Loucy (cell line): Measurements from ENCODE around the gene SLC33A1.

Source experiments
- H2AFZ ChIP-seq: fragments of 200-600 bp; sonication (generic); 2 replicates; pipeline ENCODE4 v1.6.0; 2016; ENCODE audit warnings: antibody characterized with exemption, mild to moderate bottlenecking, low read length, moderate library complexity
- H3F3A ChIP-seq: fragments of 200-600 bp; 2 replicates; pipeline ENCODE4 v1.6.0; 2016; ENCODE audit warnings: antibody characterized with exemption, low read depth, mild to moderate bottlenecking
- H3K27me3 ChIP-seq: fragments of 200-600 bp; sonication (generic); 2 replicates; pipeline ENCODE4 v1.6.1; 2014; ENCODE audit warnings: low read length, mild to moderate bottlenecking; ENCODE audit not compliant: insufficient read depth, poor library complexity, severe bottlenecking
- H3K36me3 ChIP-seq: fragments of 200-600 bp; sonication (generic); 2 replicates; pipeline ENCODE4 v1.6.1; 2016; ENCODE audit warnings: low read length; ENCODE audit not compliant: insufficient read depth
- H3K4me1 ChIP-seq: fragments of 200-600 bp; sonication (generic); 2 replicates; pipeline ENCODE4 v1.5.1; 2014; ENCODE audit warnings: low read length, mild to moderate bottlenecking; ENCODE audit not compliant: insufficient read depth, poor library complexity, severe bottlenecking
- H3K4me2 ChIP-seq: fragments of 200-600 bp; sonication (generic); 2 replicates; pipeline ENCODE4 v1.6.0; 2014; ENCODE audit warnings: antibody characterized with exemption, low read length, low read depth, mild to moderate bottlenecking; ENCODE audit not compliant: poor library complexity, severe bottlenecking
- H3K4me3 ChIP-seq: fragments of 200-600 bp; sonication (generic); 2 replicates; pipeline ENCODE4 v1.5.1; 2014; ENCODE audit warnings: low read length, mild to moderate bottlenecking, mixed read lengths; ENCODE audit not compliant: poor library complexity, severe bottlenecking
- H3K79me2 ChIP-seq: fragments of 200-600 bp; sonication (generic); 2 replicates; pipeline ENCODE4 v1.6.1; 2014; ENCODE audit warnings: low read length; ENCODE audit not compliant: insufficient read depth
- H3K9ac ChIP-seq: fragments of 200-600 bp; sonication (generic); 2 replicates; pipeline ENCODE4 v1.6.0; 2014; ENCODE audit warnings: mild to moderate bottlenecking, low read depth, low read length, moderate library complexity; ENCODE audit not compliant: poor library complexity, severe bottlenecking
- H3K9me2 ChIP-seq: fragments of 200-600 bp; sonication (generic); replicated peaks from 2 replicates; pipeline ENCODE4 v1.6.1; 2016; ENCODE audit warnings: low read depth, low read length, mixed read lengths
- H3K9me3 ChIP-seq: fragments of 200-600 bp; sonication (generic); 2 replicates; pipeline ENCODE4 v1.6.1; 2014; ENCODE audit warnings: mild to moderate bottlenecking, antibody characterized with exemption, low read length, low read depth; ENCODE audit not compliant: insufficient read depth
- H4K20me1 ChIP-seq: fragments of 200-600 bp; sonication (generic); 2 replicates; pipeline ENCODE4 v1.6.0; 2014; ENCODE audit warnings: antibody characterized with exemption, low read length, mild to moderate bottlenecking; ENCODE audit not compliant: insufficient read depth, poor library complexity, severe bottlenecking
- CTCF ChIP-seq: fragments of 200-600 bp; sonication (generic); conservative IDR thresholded peaks from 2 replicates; pipeline ENCODE4 v1.5.1; 2014; ENCODE audit warnings: mild to moderate bottlenecking, antibody characterized with exemption, low read length
- EZH2phosphoT487 ChIP-seq: fragments of 200-600 bp; IDR thresholded peaks from 2 replicates; pipeline ENCODE4 v1.6.1; 2018; ENCODE audit warnings: antibody characterized with exemption, mild to moderate bottlenecking, moderate library complexity, borderline replicate concordance

SLC33A1 gene

DNA sequence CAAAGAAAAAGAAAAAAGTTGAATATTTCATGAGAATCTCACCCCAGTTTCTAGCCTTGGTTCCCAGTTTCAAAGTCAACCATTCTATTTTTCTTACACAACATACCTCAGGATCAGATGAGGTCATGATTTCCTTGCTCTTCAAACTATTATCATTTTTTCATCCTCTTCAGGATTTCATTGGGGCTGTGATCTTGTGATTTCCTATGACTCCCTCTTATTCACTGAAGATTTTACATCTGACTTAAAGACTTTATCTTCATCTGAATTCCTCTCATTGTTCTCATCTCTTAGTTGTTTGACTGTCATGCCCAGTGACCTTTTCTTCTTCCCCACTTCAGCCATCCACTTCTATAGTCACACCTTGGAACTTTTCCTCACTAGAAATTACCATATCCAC, 45.0 kb downstream of the SLC33A1 start:
- H3K27me3 ChIP-seq = no peaks in the 10 kb centered on the region
- no peaks in the 10 kb centered on the region for H3K9me3 ChIP-seq
- H3K36me3 ChIP-seq = no peaks in the 10 kb centered on the region
- no peaks in the 10 kb centered on the region for H3F3A ChIP-seq
- H3K4me1 ChIP-seq = peaks cover 17% of the 10 kb centered on the region
- H3K9me2 ChIP-seq = no peaks in the 10 kb centered on the region
- H3K9ac ChIP-seq = no peak overlapping the region
- TF ChIP-seq EZH2phosphoT487 = no peak
- TF ChIP-seq CTCF = no peak
- H3K79me2 ChIP-seq = no peaks in the 10 kb centered on the region
- no peak overlapping the region for H3K4me3 ChIP-seq
- H4K20me1 ChIP-seq = no peaks in the 10 kb centered on the region
- H2AFZ ChIP-seq = no peak overlapping the region
- no peak overlapping the region for H3K4me2 ChIP-seq

- Histone ChIP-seq H3K4me2 (no peak overlapping the region), H3K4me3 (no peak overlapping the region), H3K79me2 (no peaks in the 10 kb centered on the region), H3K9me3 (no peaks in the 10 kb centered on the region), H3K27me3 (no peaks in the 10 kb centered on the region), H3K4me1 (peaks cover 17% of the 10 kb centered on the region), H3K9me2 (no peaks in the 10 kb centered on the region), H4K20me1 (no peaks in the 10 kb centered on the region), H2AFZ (no peak overlapping the region), H3K9ac (no peak overlapping the region), H3K36me3 (no peaks in the 10 kb centered on the region), H3F3A (no peaks in the 10 kb centered on the region)
- TF ChIP-seq EZH2phosphoT487 (no peak), CTCF (no peak)
Measured at GRCh38 chr3:155807823-155808222, 46.4 kb downstream of the SLC33A1 start.

DNA sequence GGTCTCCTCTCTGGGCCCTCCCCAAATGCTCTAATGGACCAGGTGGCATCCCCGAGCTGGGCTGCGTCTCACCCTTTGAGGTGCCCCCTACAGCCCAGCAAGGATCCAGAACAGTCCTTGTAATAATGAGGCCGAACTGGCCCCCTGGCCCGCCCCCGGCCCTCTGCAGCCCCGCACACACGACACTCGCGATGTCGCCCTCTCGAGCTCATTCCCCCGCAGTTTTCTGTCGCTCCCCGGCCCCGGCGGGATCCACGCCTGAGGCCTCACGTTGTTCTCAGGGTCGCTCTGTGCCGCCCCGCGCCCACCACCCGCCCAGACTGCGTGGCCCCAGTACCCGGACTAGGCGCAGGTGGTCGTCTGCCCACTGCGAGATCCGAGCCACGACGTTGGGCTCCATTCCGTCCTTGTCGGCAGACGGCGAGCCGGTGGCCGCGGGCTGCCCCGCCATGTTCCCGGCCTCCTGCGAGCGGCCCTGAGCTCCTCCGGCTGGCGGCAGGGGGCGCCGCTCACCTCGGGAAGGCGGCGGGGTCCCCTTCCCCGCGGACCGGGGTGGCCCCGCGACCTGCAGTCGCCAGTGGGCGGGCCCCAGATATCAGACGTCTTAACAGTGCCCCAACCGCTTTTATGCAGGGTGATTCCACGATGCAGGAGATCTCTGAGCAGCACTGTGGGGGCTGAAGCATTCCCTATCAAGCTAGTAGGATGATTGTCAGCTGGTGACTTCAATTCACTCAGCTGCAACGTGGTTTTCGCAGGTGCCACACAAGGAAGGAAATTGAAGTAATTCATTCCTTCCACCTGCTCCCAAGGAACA, 48.2 kb downstream of the SLC33A1 start, which contains the start of gene C3orf33:
C3orf33 (minus strand) TSS at position 477 of the 817 bp plus-strand sequence; CDS start at position 451, 26 bp downstream.
- no peaks in the 10 kb centered on the region for H3K9me2 ChIP-seq
- H3F3A ChIP-seq = no peaks in the 10 kb centered on the region
- H3K79me2 ChIP-seq = no peaks in the 10 kb centered on the region
- H3K4me2 ChIP-seq = peak within 1 kb of the TSS; percentile 88
- H2AFZ ChIP-seq = peak within 1 kb of the TSS; percentile 100
- H3K4me1 ChIP-seq = peaks cover 17% of the 10 kb centered on the region
- no peaks in the 10 kb centered on the region for H3K36me3 ChIP-seq
- H3K27me3 ChIP-seq = no peaks in the 10 kb centered on the region
- H3K9ac ChIP-seq = peak within 1 kb of the TSS; percentile 97
- H3K4me3 ChIP-seq = peak within 1 kb of the TSS; percentile 99
- H3K9me3 ChIP-seq = no peaks in the 10 kb centered on the region
- no peaks in the 10 kb centered on the region for H4K20me1 ChIP-seq
- no peak for TF ChIP-seq EZH2phosphoT487
- TF ChIP-seq CTCF = peak; percentile 79
